Loucy (cell line): ENCODE data around the gene TPR.

Experiments
- H2AFZ ChIP-seq: fragments of 200-600 bp; sonication (generic); 2 replicates; pipeline ENCODE4 v1.6.0; 2016; ENCODE audit warnings: antibody characterized with exemption, mild to moderate bottlenecking, low read length, moderate library complexity
- H3F3A ChIP-seq: fragments of 200-600 bp; 2 replicates; pipeline ENCODE4 v1.6.0; 2016; ENCODE audit warnings: antibody characterized with exemption, low read depth, mild to moderate bottlenecking
- H3K27me3 ChIP-seq: fragments of 200-600 bp; sonication (generic); 2 replicates; pipeline ENCODE4 v1.6.1; 2014; ENCODE audit warnings: low read length, mild to moderate bottlenecking; ENCODE audit not compliant: insufficient read depth, poor library complexity, severe bottlenecking
- H3K36me3 ChIP-seq: fragments of 200-600 bp; sonication (generic); 2 replicates; pipeline ENCODE4 v1.6.1; 2016; ENCODE audit warnings: low read length; ENCODE audit not compliant: insufficient read depth
- H3K4me1 ChIP-seq: fragments of 200-600 bp; sonication (generic); 2 replicates; pipeline ENCODE4 v1.5.1; 2014; ENCODE audit warnings: low read length, mild to moderate bottlenecking; ENCODE audit not compliant: insufficient read depth, poor library complexity, severe bottlenecking
- H3K4me2 ChIP-seq: fragments of 200-600 bp; sonication (generic); 2 replicates; pipeline ENCODE4 v1.6.0; 2014; ENCODE audit warnings: antibody characterized with exemption, low read length, low read depth, mild to moderate bottlenecking; ENCODE audit not compliant: poor library complexity, severe bottlenecking
- H3K4me3 ChIP-seq: fragments of 200-600 bp; sonication (generic); 2 replicates; pipeline ENCODE4 v1.5.1; 2014; ENCODE audit warnings: low read length, mild to moderate bottlenecking, mixed read lengths; ENCODE audit not compliant: poor library complexity, severe bottlenecking
- H3K79me2 ChIP-seq: fragments of 200-600 bp; sonication (generic); 2 replicates; pipeline ENCODE4 v1.6.1; 2014; ENCODE audit warnings: low read length; ENCODE audit not compliant: insufficient read depth
- H3K9ac ChIP-seq: fragments of 200-600 bp; sonication (generic); 2 replicates; pipeline ENCODE4 v1.6.0; 2014; ENCODE audit warnings: mild to moderate bottlenecking, low read depth, low read length, moderate library complexity; ENCODE audit not compliant: poor library complexity, severe bottlenecking
- H3K9me2 ChIP-seq: fragments of 200-600 bp; sonication (generic); replicated peaks from 2 replicates; pipeline ENCODE4 v1.6.1; 2016; ENCODE audit warnings: low read depth, low read length, mixed read lengths
- H3K9me3 ChIP-seq: fragments of 200-600 bp; sonication (generic); 2 replicates; pipeline ENCODE4 v1.6.1; 2014; ENCODE audit warnings: mild to moderate bottlenecking, antibody characterized with exemption, low read length, low read depth; ENCODE audit not compliant: insufficient read depth
- H4K20me1 ChIP-seq: fragments of 200-600 bp; sonication (generic); 2 replicates; pipeline ENCODE4 v1.6.0; 2014; ENCODE audit warnings: antibody characterized with exemption, low read length, mild to moderate bottlenecking; ENCODE audit not compliant: insufficient read depth, poor library complexity, severe bottlenecking
- CTCF ChIP-seq: fragments of 200-600 bp; sonication (generic); conservative IDR thresholded peaks from 2 replicates; pipeline ENCODE4 v1.5.1; 2014; ENCODE audit warnings: mild to moderate bottlenecking, antibody characterized with exemption, low read length
- EZH2phosphoT487 ChIP-seq: fragments of 200-600 bp; IDR thresholded peaks from 2 replicates; pipeline ENCODE4 v1.6.1; 2018; ENCODE audit warnings: antibody characterized with exemption, mild to moderate bottlenecking, moderate library complexity, borderline replicate concordance

TPR gene

GRCh38 chr1:186286615-186287315 is 88.3 kb downstream of the TPR start:
- no peaks in the 10 kb centered on the region for H3K9me3 ChIP-seq
- H3K4me3 ChIP-seq = no peak overlapping the region
- no peaks in the 10 kb centered on the region for H4K20me1 ChIP-seq
- H3F3A ChIP-seq = no peaks in the 10 kb centered on the region
- no peaks in the 10 kb centered on the region for H3K36me3 ChIP-seq
- H3K27me3 ChIP-seq = no peaks in the 10 kb centered on the region
- H3K9ac ChIP-seq = no peak overlapping the region
- H3K4me1 ChIP-seq = no peaks in the 10 kb centered on the region
- no peak overlapping the region for H3K4me2 ChIP-seq
- H3K9me2 ChIP-seq = no peaks in the 10 kb centered on the region
- no peak overlapping the region for H2AFZ ChIP-seq
- no peaks in the 10 kb centered on the region for H3K79me2 ChIP-seq
- TF ChIP-seq CTCF (no peak), EZH2phosphoT487 (no peak)

GRCh38 chr1:186283374-186283773 is 91.7 kb downstream of the TPR start:
- Histone ChIP-seq H3K79me2 (no peaks in the 10 kb centered on the region), H3K27me3 (no peaks in the 10 kb centered on the region), H3K9ac (no peak overlapping the region), H3K9me3 (no peaks in the 10 kb centered on the region), H3F3A (no peaks in the 10 kb centered on the region), H2AFZ (no peak overlapping the region), H4K20me1 (no peaks in the 10 kb centered on the region), H3K4me2 (no peak overlapping the region), H3K36me3 (no peaks in the 10 kb centered on the region), H3K4me1 (no peaks in the 10 kb centered on the region), H3K4me3 (no peak overlapping the region), H3K9me2 (no peaks in the 10 kb centered on the region)
- no peak for TF ChIP-seq EZH2phosphoT487
- TF ChIP-seq CTCF = no peak

DNA sequence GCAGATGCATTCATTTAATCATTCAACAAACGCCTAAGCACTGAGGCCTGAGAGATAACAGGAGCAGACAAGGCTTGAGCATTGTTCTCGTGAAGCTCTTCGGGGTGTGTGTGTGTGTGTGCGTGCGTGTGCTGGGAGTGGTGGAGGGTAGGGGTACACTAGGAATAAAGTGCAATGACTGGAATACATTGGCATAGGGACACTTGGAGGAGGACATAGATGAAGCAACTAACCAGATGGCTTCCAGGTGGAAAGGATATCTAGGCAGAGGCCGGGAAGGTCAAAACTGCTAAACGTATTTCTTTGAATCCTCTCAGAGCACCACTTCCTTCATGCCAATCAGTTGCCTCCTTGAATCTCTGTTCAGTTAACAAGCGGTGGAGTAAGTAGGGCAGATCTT is 92.6 kb downstream of the TPR start:
- Histone ChIP-seq H3K36me3 (no peaks in the 10 kb centered on the region), H3K4me2 (no peak overlapping the region), H3K4me3 (no peak overlapping the region), H3K4me1 (no peaks in the 10 kb centered on the region), H2AFZ (no peak overlapping the region), H3K9me3 (no peaks in the 10 kb centered on the region), H3K9ac (no peak overlapping the region), H4K20me1 (no peaks in the 10 kb centered on the region), H3K9me2 (no peaks in the 10 kb centered on the region), H3K27me3 (no peaks in the 10 kb centered on the region), H3K79me2 (no peaks in the 10 kb centered on the region), H3F3A (no peaks in the 10 kb centered on the region)
- TF ChIP-seq EZH2phosphoT487 (no peak), CTCF (no peak)
